ENCODE data around the gene GABRD.

DNA sequence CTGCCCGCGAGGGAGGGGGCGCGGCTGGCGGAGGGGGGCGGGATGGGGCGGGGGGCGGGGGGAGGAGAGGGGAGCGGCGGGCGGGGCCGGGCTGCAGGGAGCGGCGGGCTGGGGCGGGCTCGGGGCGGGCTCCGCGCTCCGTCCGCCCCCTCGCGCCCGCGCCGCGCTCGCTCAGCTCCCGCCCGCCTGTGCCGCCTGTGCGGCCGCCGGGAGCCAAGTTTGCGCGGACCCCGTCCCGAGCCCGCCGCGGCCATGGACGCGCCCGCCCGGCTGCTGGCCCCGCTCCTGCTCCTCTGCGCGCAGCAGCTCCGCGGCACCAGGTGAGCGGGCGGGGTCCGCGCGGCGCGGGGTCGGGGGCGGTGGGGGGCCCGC is at the start of gene GABRD:
- TF ChIP-seq, protein P1, sequence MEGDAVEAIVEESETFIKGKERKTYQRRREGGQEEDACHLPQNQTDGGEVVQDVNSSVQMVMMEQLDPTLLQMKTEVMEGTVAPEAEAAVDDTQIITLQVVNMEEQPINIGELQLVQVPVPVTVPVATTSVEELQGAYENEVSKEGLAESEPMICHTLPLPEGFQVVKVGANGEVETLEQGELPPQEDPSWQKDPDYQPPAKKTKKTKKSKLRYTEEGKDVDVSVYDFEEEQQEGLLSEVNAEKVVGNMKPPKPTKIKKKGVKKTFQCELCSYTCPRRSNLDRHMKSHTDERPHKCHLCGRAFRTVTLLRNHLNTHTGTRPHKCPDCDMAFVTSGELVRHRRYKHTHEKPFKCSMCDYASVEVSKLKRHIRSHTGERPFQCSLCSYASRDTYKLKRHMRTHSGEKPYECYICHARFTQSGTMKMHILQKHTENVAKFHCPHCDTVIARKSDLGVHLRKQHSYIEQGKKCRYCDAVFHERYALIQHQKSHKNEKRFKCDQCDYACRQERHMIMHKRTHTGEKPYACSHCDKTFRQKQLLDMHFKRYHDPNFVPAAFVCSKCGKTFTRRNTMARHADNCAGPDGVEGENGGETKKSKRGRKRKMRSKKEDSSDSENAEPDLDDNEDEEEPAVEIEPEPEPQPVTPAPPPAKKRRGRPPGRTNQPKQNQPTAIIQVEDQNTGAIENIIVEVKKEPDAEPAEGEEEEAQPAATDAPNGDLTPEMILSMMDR (conservative IDR thresholded peaks at IDR 0.05): no peak
- TF ChIP-seq EZH2 (IDR thresholded peaks at IDR 0.05; ENCODE audit: low read depth): no peak

Data from PC-9 (cell line).